PC-3 (cell line): ENCODE results near the gene SCAANT1. TPM values are rescaled to one million over a fixed set of nuclear protein-coding genes. Genes with fewer than 3 reads are reported as not detected.

ENCODE experiments used
- ATAC-seq: fragments of 200-7000 bp; cut with Tn5 transposase; 2 replicates; pipeline ENCODE4 v1.9.1; 2020; ENCODE audit warnings: mild to moderate bottlenecking, moderate library complexity
- BruUV-seq: library from RNA; stranded (reverse); fragments of 400-500 nt; replicated peaks from 2 replicates; lab custom pipeline; 2021; lab: Mats Ljungman, UMichigan
- CTCF ChIA-PET: fragments of 300-600 bp; sonication (Branson Sonifier 250); formaldehyde crosslinking; loops from one replicate; lab custom pipeline; 2022; ENCODE audit warnings: antibody characterized with exemption; lab: Charles Lee
- POLR2A ChIA-PET: fragments of 300-600 bp; sonication (Branson Sonifier 250); formaldehyde crosslinking; loops from one replicate; lab custom pipeline; 2022; ENCODE audit warnings: antibody characterized with exemption; ENCODE audit not compliant: unreplicated experiment; lab: Charles Lee
- DNase-seq: peaks from one replicate; pipeline ENCODE4 v3.0.0-alpha.2; 2015
- H2AFZ ChIP-seq: fragments of 300-600 bp; sonication (generic); 2 replicates; pipeline ENCODE4 v1.6.0; 2016; ENCODE audit warnings: antibody characterized with exemption, low read length
- H3F3A ChIP-seq: fragments of 300-600 bp; sonication (generic); one replicate; pipeline ENCODE4 v1.6.0; 2017; ENCODE audit warnings: antibody characterized with exemption, low read length, control low read depth, mild to moderate bottlenecking; ENCODE audit not compliant: unreplicated experiment
- H3K27ac ChIP-seq: fragments of 300-600 bp; sonication (generic); 2 replicates; pipeline ENCODE4 v1.5.1; 2016; ENCODE audit warnings: mild to moderate bottlenecking, low read length
- H3K27me3 ChIP-seq: fragments of 300-600 bp; sonication (generic); 2 replicates; pipeline ENCODE4 v1.6.1; 2016; ENCODE audit warnings: low read length, mixed read lengths
- H3K36me3 ChIP-seq: fragments of 300-600 bp; sonication (generic); 2 replicates; pipeline ENCODE4 v1.6.1; 2016; ENCODE audit warnings: low read depth, mixed run types, low read length, mixed read lengths
- H3K4me1 ChIP-seq: fragments of 300-600 bp; sonication (generic); 2 replicates; pipeline ENCODE4 v1.5.1; 2016; ENCODE audit warnings: low read length; ENCODE audit not compliant: insufficient read depth
- H3K4me2 ChIP-seq: fragments of 300-600 bp; sonication (generic); 2 replicates; pipeline ENCODE4 v1.6.0; 2016; ENCODE audit warnings: low read length
- H3K4me3 ChIP-seq: fragments of 300-600 bp; sonication (generic); 2 replicates; pipeline ENCODE4 v1.5.1; 2016; ENCODE audit warnings: mild to moderate bottlenecking, low read length, mixed read lengths
- H3K79me2 ChIP-seq: fragments of 300-600 bp; sonication (generic); 2 replicates; pipeline ENCODE4 v1.6.1; 2017; ENCODE audit warnings: low read length, mixed read lengths
- H3K9ac ChIP-seq: fragments of 300-600 bp; sonication (generic); 2 replicates; pipeline ENCODE4 v1.6.0; 2016; ENCODE audit warnings: mild to moderate bottlenecking, low read length
- H3K9me2 ChIP-seq: fragments of 300-600 bp; sonication (generic); replicated peaks from 2 replicates; pipeline ENCODE4 v1.6.1; 2016; ENCODE audit warnings: mixed run types, low read length, mixed read lengths
- H3K9me3 ChIP-seq: fragments of 300-600 bp; sonication (generic); 2 replicates; pipeline ENCODE4 v1.6.1; 2016; ENCODE audit warnings: low read length, mixed read lengths
- H4K20me1 ChIP-seq: fragments of 300-600 bp; sonication (generic); 2 replicates; pipeline ENCODE4 v1.6.1; 2016; ENCODE audit warnings: low read length, mixed read lengths
- CTCF ChIP-seq: fragments of 300-600 bp; sonication (generic); conservative IDR thresholded peaks from 2 replicates; pipeline ENCODE4 v1.5.1; 2017; ENCODE audit warnings: antibody characterized with exemption, low read depth, mild to moderate bottlenecking, low read length
- EZH2 ChIP-seq: fragments of 300-600 bp; sonication (generic); IDR thresholded peaks from one replicate; pipeline ENCODE4 v1.6.1; 2017; ENCODE audit warnings: antibody characterized with exemption, mild to moderate bottlenecking, low read length; ENCODE audit not compliant: unreplicated experiment
- EZH2phosphoT487 ChIP-seq: fragments of 300-600 bp; sonication (generic); IDR thresholded peaks from 2 replicates; pipeline ENCODE4 v1.6.1; 2018; ENCODE audit warnings: mild to moderate bottlenecking, antibody characterized with exemption, low read length, borderline replicate concordance
- intact Hi-C: fragments of 100-400 bp; cut with micrococcal nuclease; formaldehyde crosslinking; loops from 2 replicates; pipeline ENCODE4 v1.9.0; 2023
- total RNA-seq: library from RNA; depleted of rRNA; stranded (reverse); fragments of >200 nt; gene quantifications from 2 replicates; pipeline ENCODE4 v1.2.3, GENCODE V29; 2014

Gene SCAANT1
- total RNA-seq, 1 experiment from 2014 or later, result not detected

GRCh38 chr3:63892773-63893352, 19.3 kb downstream of the SCAANT1 start:
- no peak for ATAC-seq
- no peaks in the 10 kb centered on the region for H3K27me3 ChIP-seq
- no peak overlapping the region for H3K4me3 ChIP-seq
- H3K27ac ChIP-seq, result no peak overlapping the region
- TF ChIP-seq EZH2phosphoT487, result no peak
- TF ChIP-seq EZH2, result no peak
- TF ChIP-seq CTCF, result no peak
- intact Hi-C loops, result no loop called here
- CTCF ChIA-PET, result no interaction called here
- H3K9me2 ChIP-seq, result no peaks in the 10 kb centered on the region
- H3K9me3 ChIP-seq, result no peaks in the 10 kb centered on the region
- POLR2A ChIA-PET, result no interaction called here
- no peak for DNase-seq
- H2AFZ ChIP-seq, result no peak overlapping the region
- no peaks in the 10 kb centered on the region for H3K36me3 ChIP-seq
- no peaks in the 10 kb centered on the region for H3F3A ChIP-seq
- no peaks in the 10 kb centered on the region for H3K4me1 ChIP-seq
- H3K9ac ChIP-seq, result no peak overlapping the region
- no peak overlapping the region for H3K4me2 ChIP-seq
- H3K79me2 ChIP-seq, result no peaks in the 10 kb centered on the region
- no TSS peak for BruUV-seq
- H4K20me1 ChIP-seq, result no peaks in the 10 kb centered on the region

- intact Hi-C loops, result no loop called here
- Histone ChIP-seq H3K4me3 (no peak overlapping the region), H3K79me2 (no peaks in the 10 kb centered on the region), H3K27me3 (no peaks in the 10 kb centered on the region), H3K9ac (no peak overlapping the region), H3F3A (no peaks in the 10 kb centered on the region), H3K4me1 (no peaks in the 10 kb centered on the region), H3K27ac (no peak overlapping the region), H3K9me3 (no peaks in the 10 kb centered on the region), H3K36me3 (no peaks in the 10 kb centered on the region), H4K20me1 (no peaks in the 10 kb centered on the region), H2AFZ (no peak overlapping the region), H3K4me2 (no peak overlapping the region), H3K9me2 (no peaks in the 10 kb centered on the region)
- ATAC-seq (no peak), DNase-seq (no peak)
- BruUV-seq, result no TSS peak
- ChIA-PET POLR2A (no interaction called here), CTCF (no interaction called here)
- TF ChIP-seq EZH2phosphoT487 (no peak), EZH2 (no peak), CTCF (no peak)
Measured at GRCh38 chr3:63891518-63891917, 20.7 kb downstream of the SCAANT1 start.

GRCh38 chr3:63886858-63887257, 25.3 kb downstream of the SCAANT1 start:
- Histone ChIP-seq H3K4me2 (no peak overlapping the region), H3K79me2 (no peaks in the 10 kb centered on the region), H3K9ac (no peak overlapping the region), H3K36me3 (no peaks in the 10 kb centered on the region), H3K9me3 (no peaks in the 10 kb centered on the region), H3K27ac (no peak overlapping the region), H3F3A (no peaks in the 10 kb centered on the region), H3K27me3 (no peaks in the 10 kb centered on the region), H2AFZ (no peak overlapping the region), H3K9me2 (no peaks in the 10 kb centered on the region), H3K4me3 (no peak overlapping the region), H3K4me1 (no peaks in the 10 kb centered on the region), H4K20me1 (no peaks in the 10 kb centered on the region)
- CTCF ChIA-PET, result no interaction called here
- DNase-seq, result no peak
- no TSS peak for BruUV-seq
- intact Hi-C loops, result no loop called here
- POLR2A ChIA-PET, result no interaction called here
- ATAC-seq, result no peak
- TF ChIP-seq EZH2, result no peak
- no peak for TF ChIP-seq CTCF
- no peak for TF ChIP-seq EZH2phosphoT487
